ENCODE measurements around the gene MEF2D.

The MEF2D gene

GRCh38 chr1:156500543-156500792 lies at the start of gene MEF2D:
Gene MEF2D (minus strand): TSS chr1:156500775. CDS start chr1:156483292, 17,483 bp downstream.
- DNase-seq = no peak

GRCh38 chr1:156550346-156550745 lies 49.8 kb upstream of the MEF2D start:
- no peak for DNase-seq

- no peak for DNase-seq
Measured at GRCh38 chr1:156549831-156550230, 49.3 kb upstream of the MEF2D start.

GRCh38 chr1:156549390-156549789 lies 48.8 kb upstream of the MEF2D start:
- no peak for DNase-seq

GRCh38 chr1:156547982-156548381 lies 47.4 kb upstream of the MEF2D start:
- no peak for DNase-seq

GRCh38 chr1:156547434-156547833 lies 46.9 kb upstream of the MEF2D start:
- no peak for DNase-seq

- no peak for DNase-seq
Measured at GRCh38 chr1:156546267-156546666, 45.7 kb upstream of the MEF2D start.

- DNase-seq = no peak
Measured at GRCh38 chr1:156544592-156545102, 44.1 kb upstream of the MEF2D start.

- no peak for DNase-seq
Measured at GRCh38 chr1:156543066-156543465, 42.5 kb upstream of the MEF2D start.

- DNase-seq = peak; percentile 15
Measured at GRCh38 chr1:156540955-156541354, 40.4 kb upstream of the MEF2D start.

GRCh38 chr1:156539818-156540355 lies 39.3 kb upstream of the MEF2D start:
- no peak for DNase-seq

GRCh38 chr1:156538711-156539440 lies 38.3 kb upstream of the MEF2D start:
- DNase-seq = no peak

GRCh38 chr1:156537027-156537426 lies 36.5 kb upstream of the MEF2D start:
- no peak for DNase-seq

GRCh38 chr1:156534424-156535060 lies 34.0 kb upstream of the MEF2D start:
- no peak for DNase-seq

- DNase-seq = no peak
Measured at GRCh38 chr1:156533568-156534220, 33.1 kb upstream of the MEF2D start.

- no peak for DNase-seq
Measured at GRCh38 chr1:156532374-156532773, 31.8 kb upstream of the MEF2D start.

GRCh38 chr1:156530006-156530405 lies 29.4 kb upstream of the MEF2D start:
- DNase-seq = no peak

GRCh38 chr1:156528875-156529425 lies 28.4 kb upstream of the MEF2D start:
- DNase-seq = no peak

GRCh38 chr1:156528231-156528630 lies 27.7 kb upstream of the MEF2D start:
- no peak for DNase-seq

- no peak for DNase-seq
Measured at GRCh38 chr1:156527584-156527983, 27.0 kb upstream of the MEF2D start.

- no peak for DNase-seq
Measured at GRCh38 chr1:156525856-156526489, 25.4 kb upstream of the MEF2D start.

- no peak for DNase-seq
Measured at GRCh38 chr1:156525071-156525501, 24.5 kb upstream of the MEF2D start.

GRCh38 chr1:156524481-156524869 lies 23.9 kb upstream of the MEF2D start:
- no peak for DNase-seq
